GM19372 (cell line): ENCODE results near the gene PPP1R1C.
A peak's percentile ranks its signal among the peaks of the same experiment; 100 is the strongest.

ENCODE experiments used
- ATAC-seq: cut with Tn5 transposase; IDR thresholded peaks from one replicate; pipeline ENCODE4 v1.9.1; 2021; ENCODE audit warnings: mild to moderate bottlenecking, low read depth, moderate library complexity; ENCODE audit not compliant: unreplicated experiment

Gene PPP1R1C

DNA sequence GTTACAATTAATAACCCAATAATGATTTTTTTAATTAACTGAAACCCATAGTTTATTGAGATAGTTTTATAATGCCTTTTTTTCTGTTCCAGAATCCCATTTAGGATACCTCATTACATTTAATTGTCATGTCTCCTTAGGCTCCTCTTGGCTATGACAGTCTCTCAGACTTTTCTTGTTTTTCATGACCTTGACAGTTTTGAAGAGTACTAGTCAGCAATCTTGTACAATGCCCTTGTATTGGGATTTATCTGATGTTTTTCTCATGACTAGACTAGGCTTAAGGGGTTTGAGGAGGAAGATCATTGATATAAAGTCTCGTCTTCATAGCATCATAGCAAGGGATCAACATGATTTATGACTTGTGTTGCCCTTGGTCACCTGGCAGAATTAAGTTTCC, 72.4 kb downstream of the PPP1R1C start:
- no peak for ATAC-seq

DNA sequence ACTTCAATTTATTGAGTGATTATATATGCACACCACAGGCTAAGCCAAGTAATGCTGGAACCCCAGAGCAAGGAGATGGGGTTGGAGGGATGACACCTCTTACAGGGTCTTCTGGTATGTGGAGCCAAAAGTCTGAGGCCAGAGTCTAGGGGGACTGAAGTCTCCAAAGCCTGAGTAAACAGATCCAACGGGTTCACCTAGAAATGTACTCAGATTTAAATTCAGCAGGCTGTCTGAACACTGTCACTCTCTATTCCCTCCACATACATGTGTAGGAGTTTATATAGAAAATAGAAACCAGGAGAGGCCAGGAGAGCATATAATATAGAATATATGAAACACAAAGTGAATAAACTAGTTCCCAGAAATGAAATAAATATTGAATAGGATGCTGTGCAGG, 76.1 kb downstream of the PPP1R1C start:
- no peak for ATAC-seq

DNA sequence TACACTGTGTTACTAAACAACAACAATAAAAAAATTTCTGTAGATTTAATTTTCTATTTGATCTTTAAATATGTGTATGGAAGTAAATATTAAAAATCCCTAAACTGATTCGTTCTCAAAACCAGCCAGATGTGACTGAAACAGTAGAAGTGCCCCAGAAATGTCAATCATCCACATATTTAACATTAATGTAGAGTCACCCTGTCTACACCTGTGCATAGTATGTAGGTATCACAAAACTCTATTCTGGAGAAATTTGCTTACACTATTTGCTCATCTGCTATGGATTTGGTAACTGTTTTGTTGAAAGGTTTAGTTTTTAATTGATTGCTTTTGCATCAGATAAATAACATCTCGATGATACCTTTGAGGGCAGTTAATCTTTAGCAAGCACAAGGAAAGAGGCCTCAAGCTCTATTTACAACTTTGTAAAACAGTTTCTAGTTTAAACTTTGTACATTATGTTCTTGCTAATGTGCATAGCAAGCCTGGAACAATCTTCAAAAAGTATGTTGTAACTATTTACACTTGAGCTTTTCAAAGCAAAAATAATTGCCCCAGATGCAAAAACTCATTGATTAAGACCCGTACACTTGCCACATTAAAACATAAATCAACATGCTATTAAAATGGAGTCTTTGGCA, 76.8 kb downstream of the PPP1R1C start:
- ATAC-seq = no peak

DNA sequence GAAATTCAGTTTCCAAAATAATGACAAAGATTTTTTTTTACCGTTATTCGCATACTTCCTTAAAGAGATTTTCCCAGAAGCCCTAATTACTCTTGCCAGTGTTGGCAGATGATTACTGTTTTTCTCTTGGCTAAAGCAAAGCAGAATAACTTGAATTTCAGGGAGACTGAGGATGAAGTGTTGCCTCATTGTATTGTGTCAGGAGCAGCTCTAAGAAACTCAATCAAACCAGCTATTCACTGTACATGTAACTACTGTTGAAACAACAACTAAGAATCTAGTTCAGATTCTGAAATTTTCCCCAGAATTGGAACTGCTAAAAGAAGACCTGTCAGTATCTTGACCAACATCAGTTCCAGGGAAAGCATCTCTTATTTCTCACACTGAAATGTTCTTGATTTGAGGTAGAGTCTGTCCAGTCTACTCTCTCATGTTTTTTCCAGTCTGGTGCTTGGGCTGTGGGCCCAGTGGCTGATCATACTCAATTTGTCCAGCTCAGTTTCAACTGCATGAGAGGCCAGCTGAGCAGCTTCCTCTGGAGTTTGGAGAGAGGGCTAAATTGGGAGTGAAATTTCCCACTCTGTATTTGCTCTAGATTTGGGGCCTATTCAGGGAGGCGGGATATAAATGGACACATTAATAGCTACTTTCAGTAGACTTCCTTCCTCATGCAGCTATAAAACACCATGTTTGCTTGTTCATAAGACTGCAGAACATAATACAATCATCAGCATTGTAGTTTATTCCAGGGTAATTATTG, 78.5 kb downstream of the PPP1R1C start:
- ATAC-seq = no peak

DNA sequence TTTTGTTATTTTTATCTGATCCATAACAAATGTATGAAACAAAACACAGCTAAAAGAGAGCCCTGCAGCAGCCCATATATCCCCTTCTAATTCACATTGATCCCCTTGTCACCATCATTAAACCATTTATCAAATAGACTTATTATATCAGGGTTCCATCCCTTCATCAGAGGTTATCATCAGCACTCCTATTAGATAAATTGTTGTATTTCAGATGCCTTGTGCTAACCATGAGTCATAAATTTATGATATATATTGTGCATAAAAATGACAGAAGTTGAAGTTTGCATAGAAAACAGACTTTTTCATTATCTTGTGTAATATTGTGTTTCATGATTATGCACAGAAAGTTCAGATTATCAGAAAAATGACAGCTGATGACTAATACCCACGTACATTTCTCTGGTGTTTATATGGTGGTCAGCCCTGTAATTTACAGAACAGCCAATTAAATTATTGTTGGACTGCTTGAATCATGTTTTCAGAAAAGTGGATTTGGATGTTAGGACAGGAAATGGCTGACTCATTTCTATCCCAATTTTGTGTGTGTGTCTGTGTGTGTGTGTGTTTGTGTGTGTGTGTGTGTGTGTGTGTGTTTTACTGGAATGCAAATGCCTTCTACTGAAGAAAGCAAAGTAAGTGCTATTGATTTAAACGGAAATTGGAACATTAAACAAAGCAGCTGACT, 80.9 kb downstream of the PPP1R1C start:
- ATAC-seq = no peak

DNA sequence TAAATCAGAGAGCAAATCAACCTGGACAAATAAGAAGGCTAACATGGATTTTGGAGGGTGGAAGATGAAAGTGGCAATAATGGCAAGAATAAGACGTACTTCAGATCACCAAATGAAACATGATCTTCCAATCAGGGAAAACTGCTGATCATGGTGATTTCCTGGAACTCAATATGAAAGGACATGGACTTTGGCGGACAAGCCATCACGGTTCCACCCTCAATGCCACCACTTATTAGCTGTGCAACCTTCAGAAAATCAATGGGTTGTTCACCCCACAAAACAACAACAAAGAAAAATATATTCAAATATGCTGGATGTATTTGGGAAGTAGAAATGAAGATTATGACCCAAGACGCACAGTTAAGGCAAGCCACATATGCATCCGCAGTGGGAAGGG, 81.7 kb downstream of the PPP1R1C start:
- ATAC-seq = no peak

DNA sequence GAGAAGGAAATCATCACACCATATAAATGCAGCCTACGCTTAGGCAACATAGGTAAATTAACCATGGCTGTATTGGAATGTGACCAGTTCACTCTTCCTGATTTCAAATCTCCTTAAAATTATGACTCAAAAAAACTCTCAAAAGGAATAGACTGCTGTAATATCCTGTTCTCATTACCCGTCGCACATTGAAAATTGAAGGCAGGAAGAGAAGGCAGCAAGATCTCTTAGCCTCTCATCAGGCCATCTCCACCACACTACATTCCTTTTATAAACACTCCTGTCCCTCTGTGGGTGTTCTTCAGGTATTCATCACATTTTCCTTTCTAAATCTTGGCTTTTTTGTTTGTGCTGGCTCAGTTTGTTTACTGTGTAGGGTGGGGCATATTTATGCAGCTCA, 83.2 kb downstream of the PPP1R1C start:
- no peak for ATAC-seq

DNA sequence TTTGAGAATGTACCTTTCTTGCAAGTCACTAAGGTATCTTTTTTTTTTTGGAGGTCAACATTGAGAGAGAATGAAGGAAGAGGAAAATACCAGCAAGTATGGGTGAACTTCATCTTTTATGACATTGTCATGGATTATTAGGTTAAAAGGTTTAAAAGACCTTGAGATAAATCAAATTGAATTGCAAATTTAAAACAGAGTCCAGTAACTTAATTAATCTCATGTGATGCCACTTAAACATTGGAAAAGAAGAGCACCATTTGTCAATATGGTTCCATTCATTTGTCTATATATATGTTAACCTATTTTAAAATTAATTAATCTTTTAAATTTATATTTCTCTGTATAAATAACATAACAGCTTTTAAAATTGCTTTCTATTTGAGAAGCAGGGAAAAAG, 83.8 kb downstream of the PPP1R1C start:
- no peak for ATAC-seq

DNA sequence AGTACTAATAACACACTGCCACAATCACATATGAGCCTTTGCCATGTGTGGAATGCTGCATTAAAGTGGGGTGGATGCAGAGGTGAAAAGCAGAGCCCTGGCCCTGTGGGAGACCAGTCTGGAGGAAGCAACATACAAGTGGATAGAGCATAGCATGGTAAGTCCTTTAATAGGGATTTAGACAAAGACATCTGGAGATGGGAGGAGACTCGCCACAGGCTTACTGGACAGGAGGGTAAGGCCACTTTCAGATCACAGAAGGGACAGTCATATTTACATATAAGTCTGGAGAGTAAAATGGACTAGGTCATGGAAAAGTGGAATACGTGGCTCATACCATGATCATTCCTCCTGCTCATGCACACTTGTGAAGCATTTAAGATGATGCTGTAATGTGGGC, 84.3 kb downstream of the PPP1R1C start:
- no peak for ATAC-seq

DNA sequence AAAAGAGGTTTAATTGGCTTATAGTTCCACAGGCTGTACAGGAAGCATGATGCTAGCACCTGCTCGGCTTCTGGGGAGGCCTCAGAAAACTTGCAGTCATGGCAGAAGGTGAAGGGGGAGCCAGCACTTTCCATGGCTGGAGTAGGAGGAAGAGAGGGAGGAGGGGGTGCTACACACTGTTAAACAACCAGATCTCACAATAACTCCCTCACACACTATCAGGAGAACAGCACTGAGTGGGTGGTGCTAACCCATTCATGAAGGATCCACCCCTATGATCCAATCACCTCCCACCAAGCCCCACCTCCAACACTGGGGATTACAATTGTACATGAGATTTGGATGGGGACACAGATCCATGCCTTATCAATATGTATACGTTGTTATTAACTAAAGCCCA, 85.1 kb downstream of the PPP1R1C start:
- ATAC-seq = no peak

DNA sequence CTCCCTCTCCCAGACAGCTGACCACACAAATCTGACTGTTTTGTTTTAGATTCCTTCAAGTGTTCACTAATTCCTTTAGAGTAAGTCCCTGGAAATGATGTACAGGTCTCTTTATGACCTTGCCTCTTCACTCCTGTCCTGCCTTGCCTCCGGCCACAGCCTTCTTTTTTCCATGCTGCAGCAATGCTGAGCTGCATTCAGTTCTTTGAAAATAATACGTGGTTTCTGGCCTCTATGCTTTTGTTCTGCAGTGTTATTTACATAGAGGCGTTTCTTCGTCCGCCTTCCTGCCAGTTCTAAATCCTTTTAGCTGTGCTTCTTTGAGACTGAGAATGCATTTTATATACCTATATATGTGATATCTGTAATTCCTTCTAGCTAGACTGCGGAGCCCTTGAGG, 87.2 kb downstream of the PPP1R1C start:
- no peak for ATAC-seq

DNA sequence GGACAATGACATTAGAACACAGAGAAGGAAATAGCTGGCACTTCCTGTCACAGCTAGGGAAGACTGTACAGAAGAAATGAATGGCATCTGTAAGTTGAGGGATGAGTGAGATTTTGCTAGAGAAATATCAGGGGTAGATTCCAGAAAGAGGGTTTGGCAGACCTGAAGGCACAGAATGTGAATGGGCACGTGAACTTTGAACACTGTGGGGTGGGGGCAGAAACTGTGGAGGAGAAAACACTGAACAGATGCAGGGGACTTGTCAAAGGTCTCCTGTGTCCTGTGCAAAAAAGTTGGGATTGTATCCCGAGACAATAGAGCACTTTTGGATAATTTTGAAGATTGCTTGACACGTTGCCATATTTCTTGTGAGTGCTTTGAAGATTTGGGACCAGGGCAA, 88.0 kb downstream of the PPP1R1C start:
- ATAC-seq = no peak

DNA sequence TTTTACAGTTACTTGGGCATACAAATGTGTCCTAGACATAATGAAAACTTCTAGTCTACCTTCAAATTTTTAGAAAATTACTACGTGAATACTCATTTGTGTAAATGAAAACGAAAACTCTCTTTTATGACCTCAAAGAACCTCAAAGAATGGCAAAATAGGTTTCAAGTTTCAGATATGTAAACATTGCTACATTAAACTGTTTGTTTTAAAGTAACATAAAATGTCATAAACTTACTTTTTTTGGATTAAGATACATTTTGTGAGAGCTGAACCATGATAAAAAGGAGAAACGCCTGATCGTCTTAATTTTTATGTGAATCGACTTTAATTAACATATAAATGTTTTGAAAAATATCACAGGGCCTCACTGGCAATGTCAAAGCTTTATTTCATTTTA, 91.4 kb downstream of the PPP1R1C start:
- no peak for ATAC-seq

DNA sequence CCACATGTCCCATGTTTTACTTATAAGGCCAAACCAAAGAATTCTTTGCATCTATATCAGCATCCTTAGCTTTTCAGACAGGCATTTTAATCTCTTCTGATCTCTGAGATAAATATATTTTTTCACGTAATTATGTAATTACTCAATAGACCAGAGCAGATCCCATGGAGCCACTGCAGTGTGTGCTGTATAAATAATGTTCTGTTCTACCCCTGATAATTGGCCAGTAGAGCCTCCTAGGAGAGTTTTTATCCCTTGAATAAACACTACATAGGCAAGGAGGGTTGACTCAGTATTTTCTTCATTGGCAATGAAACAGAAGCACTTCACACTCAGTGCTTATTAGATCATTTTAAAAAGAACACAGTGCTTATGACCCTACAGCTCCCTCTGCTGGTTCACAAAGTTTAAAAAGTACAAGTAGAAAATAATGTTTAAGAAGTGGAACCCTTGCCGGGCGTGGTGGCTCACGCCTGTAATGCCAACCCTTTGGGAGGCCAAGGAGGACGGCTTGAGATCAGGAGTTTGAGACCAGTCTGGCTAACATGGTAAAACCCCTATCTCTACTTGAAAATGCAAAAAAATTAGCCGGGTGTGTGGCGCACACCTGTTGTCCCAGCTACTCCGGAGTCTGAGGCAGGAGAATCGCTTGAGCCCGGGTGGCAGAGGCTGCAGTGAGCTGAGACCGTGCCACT, 91.9 kb downstream of the PPP1R1C start:
- ATAC-seq = peak; percentile 53

DNA sequence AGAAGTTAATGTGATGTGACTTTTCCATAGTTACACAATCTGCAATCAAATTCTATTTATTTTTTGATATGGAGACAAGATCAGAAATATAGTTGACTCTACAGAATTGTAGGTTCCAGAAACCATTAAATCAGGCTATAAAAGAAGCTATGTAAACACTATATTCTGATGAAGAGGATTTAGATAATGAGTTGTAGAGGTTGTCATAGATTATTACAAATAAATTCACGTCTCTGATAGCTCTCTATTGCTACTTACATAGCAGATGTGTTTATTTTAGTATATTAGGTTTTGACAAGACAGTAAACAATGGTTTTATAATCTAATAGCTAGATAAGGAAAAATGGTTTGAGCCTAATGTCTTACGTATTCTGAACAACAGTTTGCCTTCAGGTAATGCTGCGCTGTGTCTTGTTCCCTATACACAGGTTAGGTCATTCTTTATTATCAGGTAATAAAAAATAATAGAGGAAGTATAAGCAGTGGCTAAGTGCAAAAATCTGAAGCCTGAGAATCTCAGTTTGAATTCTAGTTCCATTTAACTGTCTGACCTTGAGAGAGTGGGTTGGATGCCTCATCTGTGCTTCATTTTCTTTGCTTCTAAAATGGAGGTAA, 93.4 kb downstream of the PPP1R1C start:
- no peak for ATAC-seq

DNA sequence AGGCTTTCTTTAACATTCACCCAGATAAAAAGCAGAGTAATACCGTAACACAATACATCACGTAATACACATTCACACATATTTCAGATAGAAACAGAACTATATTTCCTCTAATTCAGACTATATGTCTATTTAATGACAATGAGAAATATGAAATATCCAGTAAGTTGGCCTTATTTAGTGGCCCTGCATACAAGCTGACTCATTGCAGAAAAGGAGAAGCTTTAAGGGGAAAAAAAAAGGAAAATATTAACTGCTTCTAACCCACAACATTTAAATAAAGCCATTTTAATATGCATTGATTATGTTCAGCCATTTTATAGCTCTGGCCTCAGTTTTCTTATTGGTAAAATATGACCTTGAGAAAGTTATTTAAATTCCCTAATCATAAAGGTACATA, 94.8 kb downstream of the PPP1R1C start:
- ATAC-seq = no peak

DNA sequence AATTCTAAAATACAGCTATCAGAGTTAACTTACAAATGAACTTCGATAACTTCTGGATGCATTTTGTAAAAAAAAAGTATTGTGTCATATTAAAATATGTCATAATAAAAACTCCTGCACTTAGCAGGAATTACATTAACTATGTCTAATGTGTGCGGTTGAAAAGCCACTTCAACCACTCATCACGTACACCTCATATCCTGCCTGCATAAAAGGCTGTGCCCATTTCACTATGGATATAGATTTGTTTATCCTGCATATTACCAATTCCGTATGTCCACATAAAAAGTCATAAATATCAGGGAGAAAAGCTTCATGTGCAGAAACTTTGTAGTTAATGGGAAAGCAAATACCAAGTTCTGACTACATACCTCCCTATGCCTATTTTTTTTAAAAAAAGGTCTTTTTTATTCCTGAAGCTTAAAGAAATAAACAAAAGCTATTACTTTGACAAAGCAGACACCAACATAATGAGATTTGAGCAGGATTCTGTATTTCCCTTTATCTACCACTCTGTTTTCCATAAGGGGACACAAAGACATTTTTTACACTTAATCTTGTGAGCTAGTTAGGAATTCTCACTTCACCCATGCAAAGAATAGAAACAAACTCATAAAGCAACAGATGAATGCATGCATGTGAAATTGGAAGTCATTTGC, 96.1 kb downstream of the PPP1R1C start:
- no peak for ATAC-seq

DNA sequence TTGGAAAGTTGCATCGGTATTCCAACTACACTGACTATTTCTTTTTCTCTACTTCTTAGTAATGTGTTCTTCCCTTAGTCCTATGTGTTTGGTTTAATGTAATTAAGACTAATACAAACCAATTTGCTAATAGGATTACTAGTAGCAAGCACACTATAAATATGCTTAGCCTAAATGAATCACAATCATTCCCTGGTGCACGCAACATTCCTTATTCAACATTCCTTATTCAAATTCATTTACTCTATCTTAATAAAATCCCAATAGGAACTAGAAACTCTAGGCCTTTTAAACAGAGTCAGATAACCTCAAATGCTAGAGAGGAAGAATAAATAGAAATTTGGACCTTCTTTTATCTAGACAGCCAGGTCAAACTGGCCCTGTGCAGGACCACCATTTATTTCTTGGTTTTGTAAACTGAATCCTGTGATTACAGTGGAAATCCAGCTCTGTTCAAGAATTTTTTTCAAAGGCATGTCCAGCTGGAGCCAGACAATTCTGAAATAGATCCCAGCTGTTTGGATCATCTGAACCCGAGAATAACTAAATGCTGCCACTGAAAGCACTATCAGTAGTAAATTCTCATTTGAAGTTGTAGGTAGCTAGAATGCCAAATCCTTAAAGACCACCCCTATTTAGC, 103.1 kb downstream of the PPP1R1C start:
- no peak for ATAC-seq

DNA sequence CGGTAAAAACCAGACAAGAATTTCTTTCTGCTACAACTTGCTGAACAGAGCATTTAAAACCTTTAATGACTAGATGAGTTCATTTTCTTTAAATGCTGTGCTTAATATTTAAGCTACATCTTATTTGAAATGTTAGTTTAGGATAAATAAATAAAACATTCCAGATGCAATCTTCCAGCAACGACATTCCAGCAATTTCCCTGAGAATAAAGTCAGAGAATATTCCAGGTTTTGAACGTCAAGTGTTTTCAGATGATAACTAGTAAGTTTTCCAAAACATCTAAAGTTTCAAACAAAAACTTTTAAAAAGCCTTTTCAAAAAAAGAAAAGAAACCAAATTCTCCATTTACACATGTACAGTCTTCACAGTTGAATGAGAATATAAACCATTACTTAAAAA, 104.8 kb downstream of the PPP1R1C start:
- ATAC-seq = no peak
